Tibial artery (tissue), 4 donors: Measurements from ENCODE around the gene GALNT16.

ENCODE experiments used
- DNase-seq, 2 donors: peaks; one replicate each; pipeline ENCODE4 v3.0.0-alpha.2; 2019
- H3K27ac ChIP-seq, 2 donors: fragments of 200-600 bp; sonication (generic) in 1 of 2; 1 replicate in 1 of 2; 2 replicates in 1 of 2; pipeline ENCODE4 v1.5.1; 2018 to 2019; ENCODE audit warnings: mild to moderate bottlenecking in 1 of 2
- H3K27me3 ChIP-seq, 2 donors: fragments of 200-600 bp; sonication (generic) in 1 of 2; one replicate each; pipeline versions ENCODE4 v1.5.1 to v1.6.0; 2016 to 2019
- H3K36me3 ChIP-seq, 3 donors: fragments of 200-600 bp; sonication (generic) in 2 of 3; one replicate each; pipeline ENCODE4 v1.5.1; 2016 to 2019; ENCODE audit warnings: mild to moderate bottlenecking in 2 of 3
- H3K4me1 ChIP-seq, 4 donors: fragments of 200-600 bp; sonication (generic) in 2 of 4; 1 replicate in 3 of 4; 2 replicates in 1 of 4; pipeline ENCODE4 v1.5.1; 2016 to 2019
- H3K4me3 ChIP-seq, 2 donors: fragments of 200-600 bp; sonication (generic) in 1 of 2; 1 replicate in 1 of 2; 2 replicates in 1 of 2; pipeline ENCODE4 v1.5.1; 2018 to 2019; ENCODE audit warnings: mild to moderate bottlenecking in 2 of 2
- H3K9me3 ChIP-seq, 3 donors: fragments of 200-600 bp; sonication (generic) in 1 of 3; one replicate each; pipeline ENCODE4 v1.5.1; 2016 to 2019
- intact Hi-C: fragments of 100-400 bp; cut with DNase I; formaldehyde crosslinking; loops from one replicate; pipeline ENCODE4 v1.15.0; 2023; ENCODE audit warnings: low total_unique reads
- TF ChIP-seq, protein P1 (sequence below), 2 experiments: fragments of 200-600 bp in 1 of 2; fragments of 450-650 bp in 1 of 2; IDR thresholded peaks; one replicate each; pipeline ENCODE4 v1.5.1; 2017 to 2019; ENCODE audit warnings: antibody characterized with exemption in 2 of 2, mild to moderate bottlenecking in 1 of 2, moderate library complexity in 1 of 2

Gene GALNT16

DNA sequence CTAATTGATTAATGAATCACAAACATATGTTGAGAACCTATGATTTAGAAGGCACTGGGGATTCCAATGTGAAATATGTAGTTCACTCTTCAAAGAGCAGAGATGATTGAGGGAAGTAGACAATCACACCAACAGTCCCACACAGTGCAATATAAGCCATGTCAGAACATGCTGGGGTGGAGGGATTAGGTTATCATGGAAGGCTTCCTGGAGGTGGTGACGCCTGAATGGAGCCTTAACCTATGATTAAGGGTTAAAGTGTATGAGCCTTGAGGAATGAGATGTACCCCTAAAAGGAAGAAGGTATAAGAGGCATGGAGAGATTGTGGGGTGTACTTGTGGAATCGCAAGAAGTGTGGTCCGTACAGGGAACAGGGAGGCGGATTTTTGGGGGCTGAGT is 106.8 kb downstream of the GALNT16 start:
- Histone ChIP-seq H3K4me1 (no peaks in the 10 kb centered on the region), H3K36me3 (no peaks in the 10 kb centered on the region), H3K9me3 (no peaks in the 10 kb centered on the region), H3K4me3 (no peak overlapping the region), H3K27me3 (peaks cover 0 to 7% of the 10 kb centered on the region in 2 donors), H3K27ac (no peak overlapping the region)
- TF ChIP-seq, protein P1, sequence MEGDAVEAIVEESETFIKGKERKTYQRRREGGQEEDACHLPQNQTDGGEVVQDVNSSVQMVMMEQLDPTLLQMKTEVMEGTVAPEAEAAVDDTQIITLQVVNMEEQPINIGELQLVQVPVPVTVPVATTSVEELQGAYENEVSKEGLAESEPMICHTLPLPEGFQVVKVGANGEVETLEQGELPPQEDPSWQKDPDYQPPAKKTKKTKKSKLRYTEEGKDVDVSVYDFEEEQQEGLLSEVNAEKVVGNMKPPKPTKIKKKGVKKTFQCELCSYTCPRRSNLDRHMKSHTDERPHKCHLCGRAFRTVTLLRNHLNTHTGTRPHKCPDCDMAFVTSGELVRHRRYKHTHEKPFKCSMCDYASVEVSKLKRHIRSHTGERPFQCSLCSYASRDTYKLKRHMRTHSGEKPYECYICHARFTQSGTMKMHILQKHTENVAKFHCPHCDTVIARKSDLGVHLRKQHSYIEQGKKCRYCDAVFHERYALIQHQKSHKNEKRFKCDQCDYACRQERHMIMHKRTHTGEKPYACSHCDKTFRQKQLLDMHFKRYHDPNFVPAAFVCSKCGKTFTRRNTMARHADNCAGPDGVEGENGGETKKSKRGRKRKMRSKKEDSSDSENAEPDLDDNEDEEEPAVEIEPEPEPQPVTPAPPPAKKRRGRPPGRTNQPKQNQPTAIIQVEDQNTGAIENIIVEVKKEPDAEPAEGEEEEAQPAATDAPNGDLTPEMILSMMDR (IDR thresholded peaks at IDR 0.05) = no peak
- DNase-seq = no peak
- intact Hi-C loops = no loop called here

DNA sequence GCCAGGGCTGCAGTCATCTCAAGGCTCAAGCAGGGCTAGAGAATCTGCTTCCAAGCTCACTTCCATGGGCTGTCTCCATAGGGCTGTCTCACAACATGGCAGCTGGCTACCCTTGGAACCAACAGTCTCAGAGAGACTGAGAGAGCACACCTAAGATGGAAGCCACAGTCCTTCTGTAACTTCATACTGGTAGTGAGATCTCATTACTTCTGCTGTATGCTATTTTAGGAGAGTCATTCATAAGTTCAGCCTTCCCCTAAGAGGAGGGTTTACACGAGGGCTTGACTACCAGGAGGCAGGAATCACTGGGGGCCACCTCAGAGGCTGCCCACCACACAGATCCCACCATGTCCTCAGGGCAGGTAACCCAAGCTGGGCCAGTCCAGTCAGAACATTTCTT is 108.4 kb downstream of the GALNT16 start:
- Histone ChIP-seq H3K4me1 (no peaks in the 10 kb centered on the region), H3K27ac (no peak overlapping the region), H3K4me3 (no peak overlapping the region), H3K36me3 (no peaks in the 10 kb centered on the region), H3K9me3 (no peaks in the 10 kb centered on the region), H3K27me3 (peaks cover 0 to 7% of the 10 kb centered on the region in 2 donors)
- no peak for DNase-seq
- intact Hi-C loops = no loop called here
- TF ChIP-seq, protein P1 (IDR thresholded peaks at IDR 0.05) = no peak

DNA sequence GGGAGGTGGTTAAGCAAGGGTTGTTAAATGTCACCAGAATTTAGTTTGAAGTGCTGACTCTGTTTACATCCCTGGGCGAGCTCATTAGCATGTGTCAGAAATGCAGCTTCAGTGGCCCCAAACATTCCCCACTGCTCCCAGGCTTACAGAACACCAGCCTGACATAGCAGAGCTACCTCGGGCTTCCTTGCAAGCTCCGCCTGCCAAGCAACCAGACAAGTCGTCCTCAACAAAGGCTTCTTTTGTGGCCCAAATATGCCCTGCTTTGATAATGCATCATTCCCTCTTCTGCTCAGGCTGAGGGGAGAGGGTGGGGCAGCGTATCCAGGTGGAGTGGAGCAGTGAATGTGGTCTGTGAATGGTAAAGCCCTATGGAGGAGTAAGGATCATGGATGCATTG is 110.1 kb downstream of the GALNT16 start:
- intact Hi-C loops = no loop called here
- TF ChIP-seq, protein P1 (IDR thresholded peaks at IDR 0.05) = no peak
- Histone ChIP-seq H3K4me1 (no peaks in the 10 kb centered on the region), H3K9me3 (no peaks in the 10 kb centered on the region), H3K4me3 (no peak overlapping the region), H3K27ac (no peak overlapping the region), H3K27me3 (peaks cover 0 to 4% of the 10 kb centered on the region in 2 donors), H3K36me3 (peaks cover 3 to 7% (median 4%) of the 10 kb centered on the region in 3 donors)
- DNase-seq = no peak

DNA sequence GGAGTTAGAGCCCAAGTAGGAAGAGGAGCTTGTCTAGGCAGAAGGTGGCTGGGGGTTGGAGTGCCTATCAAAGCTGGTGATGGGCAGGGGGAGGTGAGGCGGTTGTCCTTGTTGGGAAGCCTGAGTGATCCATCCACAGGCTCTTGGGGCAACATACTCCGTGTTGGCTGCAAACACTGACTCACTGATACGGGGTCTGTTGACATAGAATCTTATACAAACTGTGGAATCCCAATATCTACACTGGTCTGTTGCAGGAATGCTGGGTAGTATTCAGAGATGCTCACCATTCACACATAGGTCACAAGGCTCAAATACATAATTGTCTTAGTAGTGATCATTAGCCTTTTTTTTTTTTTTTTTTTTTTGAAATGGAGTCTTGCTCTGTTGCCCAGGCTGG is 112.2 kb downstream of the GALNT16 start:
- DNase-seq = no peak
- intact Hi-C loops = no loop called here
- no peak overlapping the region for H3K27ac ChIP-seq
- peaks cover 23 to 27% (median 24%) of the 10 kb centered on the region in 3 donors for H3K36me3 ChIP-seq
- H3K9me3 ChIP-seq = no peaks in the 10 kb centered on the region
- no peak overlapping the region for H3K4me3 ChIP-seq
- TF ChIP-seq, protein P1 (IDR thresholded peaks at IDR 0.05) = no peak
- no peaks in the 10 kb centered on the region for H3K27me3 ChIP-seq
- no peaks in the 10 kb centered on the region for H3K4me1 ChIP-seq

DNA sequence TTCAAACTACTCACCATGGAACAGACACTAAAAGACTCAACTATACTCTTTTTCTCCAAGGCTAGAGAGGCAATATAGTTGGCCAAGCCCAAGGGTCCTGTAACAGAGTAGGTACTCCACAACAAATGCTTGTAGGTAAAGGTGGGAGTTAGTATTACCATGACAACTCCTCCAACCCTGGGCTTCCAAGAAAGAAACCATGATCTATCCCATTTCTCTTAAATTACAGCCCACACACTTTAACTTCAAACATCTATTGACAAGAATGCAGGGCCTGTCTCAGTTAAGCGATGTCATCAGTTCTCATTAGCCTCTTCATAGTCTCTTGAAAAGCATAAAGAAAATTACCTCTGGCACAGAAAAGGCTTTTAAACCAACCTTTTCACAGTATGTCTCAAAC is 113.1 kb downstream of the GALNT16 start:
- TF ChIP-seq, protein P1 (IDR thresholded peaks at IDR 0.05) = no peak
- peaks cover 23 to 28% (median 24%) of the 10 kb centered on the region in 3 donors for H3K36me3 ChIP-seq
- no peak for DNase-seq
- no peak overlapping the region for H3K27ac ChIP-seq
- H3K27me3 ChIP-seq = no peaks in the 10 kb centered on the region
- no peaks in the 10 kb centered on the region for H3K4me1 ChIP-seq
- intact Hi-C loops = no loop called here
- no peak overlapping the region for H3K4me3 ChIP-seq
- H3K9me3 ChIP-seq = no peaks in the 10 kb centered on the region

DNA sequence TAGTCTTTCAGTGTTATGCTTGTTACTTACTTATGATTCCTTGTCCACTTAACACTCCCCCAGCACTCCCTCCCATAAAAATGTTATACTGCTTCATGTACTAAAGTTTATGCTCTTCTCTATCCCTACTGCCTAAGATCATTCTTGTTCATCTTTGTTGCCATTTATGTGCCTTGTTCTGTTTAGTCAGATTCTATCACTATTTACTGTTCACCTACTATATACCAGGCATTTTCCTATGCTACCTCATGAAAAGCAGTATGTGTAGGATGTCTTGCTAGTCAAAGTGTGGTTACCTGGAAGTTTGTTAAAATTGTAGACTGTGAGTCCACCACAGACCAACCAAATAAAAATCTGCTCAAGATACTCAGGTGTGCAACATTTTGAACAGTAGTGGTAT is 114.3 kb downstream of the GALNT16 start:
- H3K9me3 ChIP-seq = no peaks in the 10 kb centered on the region
- no peaks in the 10 kb centered on the region for H3K4me1 ChIP-seq
- H3K36me3 ChIP-seq = peaks cover 25 to 31% (median 28%) of the 10 kb centered on the region in 3 donors
- H3K27ac ChIP-seq = no peak overlapping the region
- H3K4me3 ChIP-seq = no peak overlapping the region
- no peaks in the 10 kb centered on the region for H3K27me3 ChIP-seq
- intact Hi-C loops = no loop called here
- TF ChIP-seq, protein P1 (IDR thresholded peaks at IDR 0.05) = no peak
- DNase-seq = no peak
